AG08395 (cell line): Measurements from ENCODE around the gene CYS1.
A peak's percentile ranks its signal among the peaks of the same experiment; 100 is the strongest.
"Not testable (repeated sequence)": the region's sequence is repeated elsewhere in the genome, so short reads cannot be mapped to it uniquely, and the experiment has no call there.

ENCODE experiments used
- DNase-seq: peaks from one replicate; pipeline ENCODE4 v3.0.0; 2012; ENCODE audit warnings: mixed read lengths, low spot score

CYS1 gene

DNA sequence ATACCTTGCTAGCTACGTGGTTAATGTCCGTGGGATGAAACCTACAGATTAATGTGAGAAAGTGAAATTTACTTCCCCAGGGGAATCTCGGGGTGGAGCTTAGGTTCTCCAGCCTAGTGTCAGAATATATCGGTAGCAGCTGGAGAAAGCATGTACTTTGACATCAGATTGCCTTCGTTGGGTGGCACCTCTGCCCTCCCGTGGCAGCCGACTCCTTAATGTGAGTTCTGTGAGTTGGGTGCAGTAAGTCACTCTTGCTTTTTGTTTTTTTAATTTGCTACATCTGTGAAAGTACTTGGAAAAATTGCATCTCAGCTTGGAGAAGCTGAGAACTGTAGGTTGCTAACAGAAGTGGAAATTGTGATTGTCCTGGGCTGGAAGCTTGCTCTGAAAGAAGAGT, 33.3 kb downstream of the CYS1 start:
- no peak for DNase-seq

- no peak for DNase-seq
Observed at GRCh38 chr2:10045561-10046355, 34.5 kb downstream of the CYS1 start.

DNA sequence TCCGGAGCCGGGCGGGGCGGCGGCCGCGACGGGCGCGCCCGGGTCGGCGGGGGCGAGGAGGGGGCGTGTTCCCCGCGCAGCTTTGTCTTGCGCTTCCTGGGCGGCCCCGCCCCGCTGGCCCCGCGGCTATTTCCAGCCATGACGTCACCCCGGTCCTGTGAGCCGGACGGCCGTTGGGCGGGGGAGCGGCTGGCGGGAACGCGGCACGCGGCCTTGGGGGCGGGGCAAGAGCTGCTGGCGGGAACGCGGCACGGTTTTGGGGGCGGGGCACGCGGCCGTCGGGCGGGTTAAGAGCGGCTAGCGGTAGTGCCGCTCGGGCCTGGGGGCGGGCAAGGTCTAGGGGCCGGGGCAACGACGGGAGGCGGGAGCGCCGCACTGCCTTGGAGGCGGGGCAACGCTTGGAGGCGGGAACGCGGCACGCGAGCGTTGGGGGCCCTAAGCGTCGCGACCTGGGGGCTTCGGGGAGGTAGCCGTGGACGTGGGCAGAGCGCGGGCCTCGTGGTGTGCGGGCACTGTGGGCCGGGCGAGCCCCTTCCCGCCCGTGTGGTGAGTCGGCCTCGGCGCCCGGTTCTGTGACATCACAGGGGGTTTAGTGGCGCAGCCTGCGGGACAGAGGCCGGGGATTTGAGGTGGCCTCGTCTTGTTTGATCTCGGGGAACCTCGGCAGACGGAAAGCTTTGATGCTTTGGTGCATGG, 36.2 kb downstream of the CYS1 start:
- peak; percentile 95 for DNase-seq

- peak; percentile 96 for DNase-seq
Observed at GRCh38 chr2:10043256-10043905, 36.8 kb downstream of the CYS1 start, which contains the start of gene KLF11. Gene KLF11, plus strand, starts transcription at chr2:10043550. Its CDS starts 167 bp downstream, at chr2:10043717.

DNA sequence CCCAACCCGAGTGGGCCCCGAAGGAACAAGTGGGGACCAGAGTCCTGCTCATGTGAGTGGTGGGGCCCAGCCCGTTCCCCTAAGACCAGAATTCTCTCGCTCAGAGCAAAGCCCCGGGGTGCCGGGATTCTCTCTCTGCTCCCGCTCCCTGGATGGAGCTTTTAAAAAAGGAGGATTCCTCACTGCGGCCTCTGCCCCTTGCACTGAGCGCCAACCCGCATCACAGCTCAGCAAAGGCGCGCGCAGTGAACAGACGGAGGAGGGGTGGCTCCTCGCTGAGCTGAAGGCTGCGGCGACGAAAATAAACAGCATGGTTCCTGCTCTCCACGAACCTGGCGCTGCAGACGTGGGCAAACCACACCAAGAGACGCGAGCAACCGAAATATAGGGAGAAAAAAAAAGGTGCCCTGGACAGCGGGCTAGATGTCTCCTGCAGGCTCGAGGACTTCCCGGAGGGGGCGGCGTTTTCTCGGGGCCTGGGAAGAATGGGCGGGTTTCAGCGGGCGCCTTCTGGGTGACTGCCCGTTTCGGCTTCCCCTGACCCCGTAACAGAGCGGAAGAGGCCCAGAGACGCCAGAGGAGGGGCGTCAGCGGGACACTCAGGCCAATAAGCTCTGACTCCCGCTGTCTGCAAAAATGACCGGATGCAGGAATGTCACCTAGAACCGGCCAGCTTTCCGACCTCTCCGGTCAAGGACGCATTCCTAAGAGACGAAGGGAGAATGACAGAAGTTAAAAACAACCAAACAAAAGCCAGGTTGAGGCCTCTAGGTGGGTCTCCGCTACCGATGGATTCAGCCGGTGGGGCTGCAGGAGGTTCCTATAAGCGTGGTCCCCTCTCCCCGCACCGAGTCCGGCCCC, 37.7 kb downstream of the CYS1 start:
- peak; percentile 64 for DNase-seq

GRCh38 chr2:10041711-10042110, 38.5 kb downstream of the CYS1 start:
- no peak for DNase-seq

GRCh38 chr2:10039658-10040410, 40.4 kb downstream of the CYS1 start:
- DNase-seq, result no peak

GRCh38 chr2:10038716-10039115, 41.5 kb downstream of the CYS1 start:
- DNase-seq, result no peak

DNA sequence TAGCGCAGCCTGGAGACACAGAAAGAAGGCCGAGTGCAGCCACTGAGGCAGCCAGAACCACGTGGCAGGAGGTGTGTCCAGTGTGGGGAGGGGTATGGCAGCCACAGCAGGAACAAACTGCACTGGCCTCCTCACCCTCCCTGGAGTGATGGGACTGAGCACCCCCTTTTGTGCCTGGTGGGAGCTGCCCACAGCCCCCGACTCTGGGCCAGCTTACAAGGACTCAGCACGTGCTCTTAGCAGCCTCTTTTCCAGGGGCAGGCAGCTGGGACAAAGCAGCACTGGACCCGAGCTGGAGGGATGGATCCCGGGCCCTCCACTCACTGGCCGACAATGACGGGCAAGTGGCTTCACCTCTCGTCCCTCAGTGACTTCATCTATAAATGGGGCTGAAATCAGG, 42.1 kb downstream of the CYS1 start:
- DNase-seq, result no peak

DNA sequence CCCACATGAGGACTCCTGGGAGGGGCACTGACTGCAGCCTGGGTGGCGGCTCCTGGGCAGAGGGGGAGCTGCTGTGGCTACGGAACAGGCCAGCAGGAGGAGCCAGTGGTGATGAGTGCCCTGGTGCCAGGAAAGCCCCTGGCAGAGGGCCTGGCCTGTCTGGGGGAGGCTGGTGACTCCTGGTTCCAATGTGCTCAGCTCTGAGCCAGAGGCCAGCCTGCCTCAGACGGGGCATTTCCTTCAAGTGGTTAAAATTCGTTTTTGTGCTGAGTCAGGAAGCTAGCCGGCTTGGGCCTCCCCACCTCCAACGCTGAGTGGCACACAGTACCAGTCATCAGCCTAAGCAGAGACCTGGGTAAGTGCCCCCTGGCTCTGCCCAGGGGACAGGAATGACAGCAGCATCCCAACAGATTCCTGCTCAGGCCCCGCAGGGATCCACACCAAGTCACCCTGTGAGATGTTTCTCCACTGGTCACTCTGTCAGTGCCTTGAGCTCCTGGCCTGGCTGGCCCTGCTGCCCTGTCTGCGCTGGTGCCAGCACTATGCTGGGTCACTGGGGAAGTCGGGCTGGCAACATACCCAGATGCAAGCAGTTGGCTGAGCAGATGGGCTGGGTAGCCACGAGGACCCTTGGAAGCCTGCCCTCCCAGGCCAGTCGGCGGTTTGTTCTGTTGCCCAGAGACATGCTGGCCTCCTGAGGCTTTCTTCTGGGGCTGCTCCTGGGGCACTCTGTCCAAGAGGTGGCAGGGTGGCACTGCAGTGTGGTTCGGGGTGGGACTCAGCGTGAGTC, 43.9 kb downstream of the CYS1 start:
- peak; percentile 81 for DNase-seq

GRCh38 chr2:10035633-10036032, 44.6 kb downstream of the CYS1 start:
- DNase-seq, result no peak

DNA sequence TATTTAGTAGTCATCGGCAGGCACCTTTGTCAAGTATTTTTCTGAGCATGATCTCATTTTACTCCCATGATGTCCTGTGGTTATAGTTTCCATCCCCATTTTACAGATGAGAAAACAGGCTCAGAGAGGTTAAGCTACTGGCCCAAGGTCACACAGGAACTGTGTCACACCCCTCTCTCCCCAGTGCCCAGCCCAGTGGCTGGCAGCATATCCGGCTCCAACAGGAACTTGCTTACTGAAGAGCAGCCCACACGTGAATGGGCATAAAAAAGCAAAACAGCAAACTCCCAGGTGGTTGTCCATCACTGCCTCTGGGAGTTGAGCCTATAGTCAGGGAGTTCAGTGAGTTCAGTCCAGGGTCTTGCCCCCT, 45.2 kb downstream of the CYS1 start:
- no peak for DNase-seq

DNA sequence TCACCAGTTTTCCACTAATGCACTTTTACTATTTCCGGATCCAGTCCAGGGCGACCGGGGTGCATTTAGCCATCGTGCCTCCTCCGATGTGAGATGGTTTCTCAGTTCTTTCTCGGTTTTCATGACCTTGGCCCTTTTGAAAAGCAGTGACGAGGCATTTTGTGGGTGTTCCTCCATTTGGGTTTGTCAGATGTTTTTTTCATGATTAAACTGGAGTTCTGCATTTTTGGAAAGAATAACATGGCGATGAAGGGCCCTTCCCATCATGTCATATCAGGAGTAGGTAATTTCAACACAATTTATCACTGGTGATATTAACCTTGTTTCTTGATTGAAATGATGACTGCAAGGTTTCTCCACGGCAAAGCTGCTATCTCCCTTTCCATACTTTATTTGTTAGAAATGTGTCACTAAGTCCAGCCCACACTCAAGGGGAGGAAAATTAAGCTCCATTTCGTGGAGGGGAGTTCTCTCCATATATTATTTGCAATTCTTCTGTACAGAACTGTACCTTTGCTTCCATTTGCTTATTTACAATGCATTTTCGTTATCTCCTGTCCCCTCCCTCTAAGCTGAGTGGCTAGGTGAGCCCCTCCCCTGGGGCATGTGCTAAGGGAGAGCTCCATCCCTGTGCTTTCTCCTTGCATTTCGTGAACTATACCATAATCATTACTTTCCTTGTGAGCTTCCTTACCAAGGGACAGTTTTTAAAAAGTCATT, 45.7 kb downstream of the CYS1 start:
- DNase-seq, result no peak

DNA sequence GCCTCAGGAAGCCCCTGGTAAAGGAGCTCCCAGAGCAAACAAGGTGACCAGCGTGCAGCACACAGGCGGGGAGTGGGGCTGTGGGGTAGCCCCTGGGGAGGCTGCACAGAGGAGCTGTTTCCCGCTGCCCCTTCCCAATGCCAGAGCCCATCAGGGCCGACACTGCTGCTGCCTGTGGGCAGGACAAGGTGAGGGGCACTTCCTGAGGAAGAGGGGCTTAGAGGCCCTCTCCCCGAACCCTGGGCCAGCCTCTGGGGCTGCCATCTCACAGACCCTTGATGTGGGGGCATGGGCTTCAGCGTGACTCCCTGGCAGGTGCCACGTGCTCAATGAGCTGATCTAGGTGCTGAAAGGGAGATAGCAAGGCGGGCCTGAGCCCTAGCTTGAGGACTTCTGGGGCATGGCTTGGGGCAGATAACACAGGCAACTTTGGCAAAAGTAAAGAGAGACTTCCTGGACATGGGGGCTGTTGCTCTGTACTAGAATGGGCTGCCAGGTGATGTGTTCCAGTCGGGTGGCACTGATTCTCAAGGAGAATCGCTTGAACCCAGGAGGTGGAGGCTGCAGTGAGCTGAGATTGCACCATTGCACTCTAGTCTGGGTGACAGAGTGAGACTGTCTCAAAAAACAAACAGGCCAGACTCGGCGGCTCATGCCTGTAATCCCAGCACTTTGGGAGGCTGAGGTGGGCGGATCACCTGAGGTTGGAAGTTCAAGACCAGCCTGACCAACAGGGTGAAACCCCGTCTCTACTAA, 46.8 kb downstream of the CYS1 start:
- DNase-seq, result no peak

- no peak for DNase-seq
Observed at GRCh38 chr2:10032746-10033105, 47.5 kb downstream of the CYS1 start.

- DNase-seq, result no peak
Observed at GRCh38 chr2:10031886-10032745, 48.1 kb downstream of the CYS1 start.

DNA sequence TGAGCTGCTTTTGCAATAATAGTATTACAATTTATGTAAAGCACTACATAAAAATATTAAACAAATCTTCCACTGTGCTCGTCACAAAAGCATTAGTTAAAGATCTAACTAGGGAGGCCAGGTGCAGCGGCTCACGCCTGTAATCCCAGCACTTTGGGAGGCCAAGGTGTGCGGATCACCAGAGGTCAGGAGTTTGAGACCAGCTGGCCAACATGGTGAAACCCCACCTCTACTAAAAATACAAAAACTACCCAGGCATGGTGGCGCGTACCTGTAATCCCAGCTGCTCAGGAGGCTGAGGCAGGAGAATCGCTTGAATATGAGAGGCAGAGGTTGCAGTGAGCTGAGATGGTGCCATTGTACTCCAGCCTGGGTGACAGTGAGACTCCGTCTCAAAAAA, 49.4 kb downstream of the CYS1 start:
- not testable (repeated sequence) for DNase-seq

GRCh38 chr2:10030311-10030736, 49.9 kb downstream of the CYS1 start:
- no peak for DNase-seq
